IMR-90 (cell line): ENCODE results near the gene LRRFIP1.

Experiments
- BHLHE40 ChIP-seq: fragments of 150-350 bp; IDR thresholded peaks from 2 replicates; pipeline ENCODE4 v1.6.1; 2016; ENCODE audit warnings: mild to moderate bottlenecking, low read depth, low read length
- CEBPB ChIP-seq: IDR thresholded peaks from 2 replicates; pipeline ENCODE4 v1.6.1; 2012; ENCODE audit warnings: low read depth, low read length, improper control_type of control experiment
- CHD1 ChIP-seq: IDR thresholded peaks from 2 replicates; pipeline ENCODE4 v1.6.1; 2012; ENCODE audit warnings: low read depth, low read length, improper control_type of control experiment
- CTCF ChIP-seq: conservative IDR thresholded peaks from 2 replicates; pipeline ENCODE4 v1.5.1; 2012; ENCODE audit warnings: mild to moderate bottlenecking, low read depth, low read length, improper control_type of control experiment
- ELK1 ChIP-seq: fragments of 150-350 bp; IDR thresholded peaks from 2 replicates; pipeline ENCODE4 v1.6.1; 2016; ENCODE audit warnings: low read depth, mild to moderate bottlenecking, low read length, moderate library complexity, borderline replicate concordance
- FOS ChIP-seq: fragments of 150-350 bp; IDR thresholded peaks from 2 replicates; pipeline ENCODE4 v1.6.1; 2016; ENCODE audit warnings: low read depth, low read length
- MAFK ChIP-seq: IDR thresholded peaks from 2 replicates; pipeline ENCODE4 v1.6.1; 2012; ENCODE audit warnings: low read depth, low read length, improper control_type of control experiment
- MAZ ChIP-seq: IDR thresholded peaks from 2 replicates; pipeline ENCODE4 v1.6.1; 2012; ENCODE audit warnings: low read depth, mild to moderate bottlenecking, low read length, improper control_type of control experiment, moderate library complexity, borderline replicate concordance
- MXI1 ChIP-seq: IDR thresholded peaks from 2 replicates; pipeline ENCODE4 v1.6.1; 2012; ENCODE audit warnings: low read depth, mild to moderate bottlenecking, low read length, moderate library complexity, borderline replicate concordance
- POLR2A ChIP-seq: IDR thresholded peaks from 2 replicates; pipeline ENCODE4 v1.6.1; 2012; ENCODE audit warnings: mild to moderate bottlenecking, low read depth, low read length
- RAD21 ChIP-seq: IDR thresholded peaks from 2 replicates; pipeline ENCODE4 v1.6.1; 2012; ENCODE audit warnings: low read length, improper control_type of control experiment
- RFX5 ChIP-seq: IDR thresholded peaks from 2 replicates; pipeline ENCODE4 v1.8.0; 2012; ENCODE audit warnings: low read depth, mild to moderate bottlenecking, low read length, moderate library complexity
- SMC3 ChIP-seq: fragments of 150-350 bp; IDR thresholded peaks from 2 replicates; pipeline ENCODE4 v1.6.1; 2016; ENCODE audit warnings: low read depth, mild to moderate bottlenecking, antibody characterized with exemption, low read length, moderate library complexity
- USF2 ChIP-seq: fragments of 150-350 bp; IDR thresholded peaks from 2 replicates; pipeline ENCODE4 v1.6.1; 2017; ENCODE audit warnings: mild to moderate bottlenecking, antibody characterized with exemption, low read length, low read depth

- no peak for TF ChIP-seq CTCF
- no peak for TF ChIP-seq CEBPB
- no peak for TF ChIP-seq POLR2A
- TF ChIP-seq USF2: no peak
- no peak for TF ChIP-seq SMC3
- no peak for TF ChIP-seq RAD21
- TF ChIP-seq FOS: no peak
- TF ChIP-seq BHLHE40: no peak
- no peak for TF ChIP-seq ELK1
- TF ChIP-seq CHD1: no peak
- TF ChIP-seq MAFK: no peak
- no peak for TF ChIP-seq RFX5
- no peak for TF ChIP-seq MXI1
- no peak for TF ChIP-seq MAZ
These were observed 33.1 kb downstream of the LRRFIP1 start for GRCh38 chr2:237660381-237660900.
